Myocyte (in vitro differentiated cells): ENCODE data around the gene IQSEC2. TPM values are rescaled to one million over a fixed set of nuclear protein-coding genes. Genes with fewer than 3 reads are reported as not detected.
A peak's percentile ranks its signal among the peaks of the same experiment; 100 is the strongest.

Experiments
- DNase-seq: peaks from one replicate; pipeline ENCODE4 v3.0.0-alpha.2; 2012; ENCODE audit warnings: low read depth
- polyA plus RNA-seq: library from polyadenylated mRNA; unstranded; fragments of >200 nt; gene quantifications from one replicate; pipeline ENCODE4 v1.2.1, GENCODE V29; 2012; ENCODE audit warnings: missing spikeins
- total RNA-seq: library from RNA; depleted of rRNA; stranded (reverse); fragments of >200 nt; gene quantifications from 2 replicates; pipeline ENCODE4 v1.2.3, GENCODE V29; 2014

Gene IQSEC2
- 9.2 and 12.3 TPM in 2 replicates for total RNA-seq
- polyA plus RNA-seq, result 40.2 TPM

DNA sequence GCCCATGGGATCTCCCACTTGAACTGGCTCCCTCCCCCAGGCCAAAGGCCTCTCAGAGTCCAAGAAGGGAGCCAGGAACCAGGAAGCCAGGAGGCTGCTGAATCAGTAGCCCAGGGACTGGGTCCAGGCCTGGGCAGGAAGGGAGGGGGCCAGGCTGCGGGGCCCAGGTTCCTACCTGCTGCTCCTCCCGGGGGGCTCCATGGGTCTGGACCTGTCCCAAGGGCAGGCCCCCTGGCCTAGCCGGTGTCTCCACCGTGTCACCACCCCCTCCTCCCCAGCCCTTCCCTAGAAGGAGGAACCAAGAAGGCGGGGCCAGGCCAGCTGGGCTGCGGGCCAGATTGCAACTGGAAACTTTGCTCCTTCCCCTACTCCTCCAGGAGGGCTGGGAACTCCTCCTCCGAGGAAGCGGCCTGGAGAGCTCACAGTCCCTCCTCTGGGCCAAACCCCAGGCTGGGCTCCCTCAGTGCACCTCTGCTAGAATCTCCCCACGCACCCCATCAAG lies at the start of gene IQSEC2:
Gene IQSEC2, minus strand, starts transcription at position 264 of the 502 bp plus-strand sequence.
- peak; percentile 82 for DNase-seq

GRCh38 chrX:53330331-53330730 lies 48.9 kb upstream of the IQSEC2 start:
- DNase-seq, result no peak

GRCh38 chrX:53324803-53325202 lies 43.4 kb upstream of the IQSEC2 start:
- DNase-seq, result no peak

DNA sequence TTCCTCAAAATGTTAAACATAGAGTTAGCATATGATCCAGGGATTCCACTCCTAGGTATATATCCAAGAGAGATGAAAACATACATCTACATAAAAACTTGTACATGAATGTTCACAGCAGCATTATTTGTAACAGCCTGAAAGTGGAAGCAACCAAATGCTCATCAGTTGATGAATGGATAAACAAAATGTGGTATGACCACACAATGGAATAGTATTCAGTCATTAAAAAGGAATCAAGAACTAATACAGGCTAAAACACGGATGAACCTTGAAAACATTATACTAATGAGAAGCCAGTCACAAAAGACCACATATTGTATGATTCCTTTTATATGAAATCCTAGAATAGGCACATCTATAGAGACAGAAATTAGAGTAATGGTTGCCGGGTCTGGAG lies 42.7 kb upstream of the IQSEC2 start:
- no peak for DNase-seq

DNA sequence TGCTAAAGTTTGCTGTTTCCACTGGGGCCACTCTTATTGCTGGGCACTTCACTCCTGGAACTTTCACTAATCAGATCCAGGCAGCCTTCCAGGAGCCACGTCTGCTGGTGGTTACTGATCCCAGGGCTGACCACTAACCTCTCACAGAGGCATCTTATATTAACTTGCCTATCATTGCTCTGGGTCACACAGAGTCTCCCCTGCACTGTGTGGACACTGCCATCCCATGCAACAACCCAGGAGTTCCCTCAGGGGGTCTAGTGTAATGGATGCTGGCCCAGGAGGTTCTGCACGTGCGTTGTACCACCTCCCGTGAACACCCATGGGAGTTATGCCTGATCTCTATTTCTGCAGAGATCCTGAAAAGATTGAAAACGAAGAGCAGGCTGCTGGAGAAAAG lies 41.8 kb upstream of the IQSEC2 start:
- peak; percentile 47 for DNase-seq

DNA sequence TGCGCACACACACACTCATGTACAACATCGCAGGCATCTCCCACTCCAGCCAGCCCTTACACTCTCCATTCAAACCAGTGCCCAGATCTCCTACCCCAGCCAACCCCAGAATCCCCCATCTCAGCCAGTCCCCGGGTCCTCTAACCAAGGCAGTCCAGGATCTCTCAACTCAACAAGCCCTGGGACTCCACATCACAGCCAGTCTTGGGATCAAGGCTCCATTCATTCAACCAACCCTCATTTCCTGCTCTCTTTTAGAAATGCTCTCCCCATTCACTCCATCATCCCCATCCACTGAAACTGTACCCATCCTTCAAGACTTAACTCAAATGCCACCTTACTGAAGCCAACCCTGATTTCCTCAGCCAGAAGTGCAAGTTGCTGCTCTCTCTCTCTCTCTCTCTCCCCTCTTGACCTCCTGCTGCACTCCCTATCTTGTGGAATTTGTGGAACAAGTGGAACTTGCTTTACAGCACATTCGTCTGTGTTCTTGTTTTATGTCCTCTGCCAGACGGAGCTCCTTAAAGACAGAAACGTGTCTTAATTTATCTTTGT lies 40.6 kb upstream of the IQSEC2 start:
- no peak for DNase-seq

DNA sequence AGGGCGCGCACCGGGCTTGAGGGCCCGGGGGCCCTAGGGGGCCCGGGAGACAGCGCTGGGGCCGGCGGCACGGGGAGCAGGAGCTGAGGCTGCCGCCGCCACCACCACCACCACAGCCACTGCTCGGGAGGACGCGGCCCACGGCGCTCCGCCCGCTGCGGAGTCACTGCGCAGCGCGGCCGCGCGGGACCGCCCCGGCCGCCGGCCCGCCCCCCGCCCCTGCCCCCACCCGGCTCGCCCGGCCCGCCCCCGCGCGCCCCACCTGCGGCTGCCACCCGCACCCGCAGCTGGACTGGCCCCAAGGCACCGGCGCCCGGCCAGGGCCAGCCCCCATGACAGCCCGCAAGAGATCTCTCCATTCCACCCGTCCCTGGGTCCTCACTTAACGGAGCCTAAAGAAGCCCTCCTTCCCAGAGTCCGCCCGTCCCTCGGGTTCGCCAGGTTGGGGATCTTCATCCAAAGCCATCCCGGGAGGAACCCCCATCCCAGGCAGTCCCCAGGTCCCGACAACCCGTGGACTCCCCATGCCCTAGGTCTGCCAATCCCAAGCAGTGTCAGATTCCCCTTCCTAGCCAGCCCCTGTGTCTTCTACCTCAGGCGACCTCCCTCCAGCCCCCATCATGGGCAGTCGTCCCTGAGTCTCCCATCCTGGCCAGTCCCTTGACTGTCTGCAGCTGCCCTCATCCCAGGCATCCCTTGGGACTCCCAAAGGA lies 40.0 kb upstream of the IQSEC2 start:
- DNase-seq, result no peak

DNA sequence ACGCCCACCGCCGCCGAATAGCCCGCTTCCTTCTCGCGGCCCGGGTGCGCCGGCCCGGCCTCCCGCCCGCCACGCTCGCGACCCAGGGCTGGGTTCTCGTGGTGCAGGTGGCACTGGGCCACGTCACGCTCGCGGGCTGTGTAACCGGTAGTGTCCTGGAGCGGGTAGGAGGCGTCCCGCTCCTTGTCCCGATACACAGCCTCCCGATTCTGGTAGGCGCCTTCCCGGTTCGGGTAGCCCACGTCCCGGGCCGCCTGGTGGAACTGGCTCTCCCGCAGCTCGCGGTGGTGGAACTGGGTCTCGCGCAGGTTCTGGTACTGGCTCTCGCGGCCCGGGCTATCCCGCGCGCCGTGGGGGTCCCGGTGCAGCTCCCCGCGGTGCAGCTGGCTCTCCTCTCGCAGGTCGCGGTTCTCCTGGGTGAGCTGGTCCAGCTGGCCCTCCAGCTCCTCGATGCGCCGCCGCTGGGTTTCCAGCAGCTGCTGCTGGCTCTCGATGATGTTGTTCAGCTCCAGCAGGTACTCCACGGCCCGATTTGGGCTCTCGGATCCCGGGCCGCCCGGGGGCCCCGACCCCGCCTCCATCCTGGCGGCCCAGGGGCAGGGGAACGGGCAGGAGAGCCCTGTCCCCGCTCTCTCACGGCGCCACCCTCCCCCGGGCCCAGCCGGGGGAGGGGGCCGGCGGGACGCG lies 39.3 kb upstream of the IQSEC2 start:
- no peak for DNase-seq

DNA sequence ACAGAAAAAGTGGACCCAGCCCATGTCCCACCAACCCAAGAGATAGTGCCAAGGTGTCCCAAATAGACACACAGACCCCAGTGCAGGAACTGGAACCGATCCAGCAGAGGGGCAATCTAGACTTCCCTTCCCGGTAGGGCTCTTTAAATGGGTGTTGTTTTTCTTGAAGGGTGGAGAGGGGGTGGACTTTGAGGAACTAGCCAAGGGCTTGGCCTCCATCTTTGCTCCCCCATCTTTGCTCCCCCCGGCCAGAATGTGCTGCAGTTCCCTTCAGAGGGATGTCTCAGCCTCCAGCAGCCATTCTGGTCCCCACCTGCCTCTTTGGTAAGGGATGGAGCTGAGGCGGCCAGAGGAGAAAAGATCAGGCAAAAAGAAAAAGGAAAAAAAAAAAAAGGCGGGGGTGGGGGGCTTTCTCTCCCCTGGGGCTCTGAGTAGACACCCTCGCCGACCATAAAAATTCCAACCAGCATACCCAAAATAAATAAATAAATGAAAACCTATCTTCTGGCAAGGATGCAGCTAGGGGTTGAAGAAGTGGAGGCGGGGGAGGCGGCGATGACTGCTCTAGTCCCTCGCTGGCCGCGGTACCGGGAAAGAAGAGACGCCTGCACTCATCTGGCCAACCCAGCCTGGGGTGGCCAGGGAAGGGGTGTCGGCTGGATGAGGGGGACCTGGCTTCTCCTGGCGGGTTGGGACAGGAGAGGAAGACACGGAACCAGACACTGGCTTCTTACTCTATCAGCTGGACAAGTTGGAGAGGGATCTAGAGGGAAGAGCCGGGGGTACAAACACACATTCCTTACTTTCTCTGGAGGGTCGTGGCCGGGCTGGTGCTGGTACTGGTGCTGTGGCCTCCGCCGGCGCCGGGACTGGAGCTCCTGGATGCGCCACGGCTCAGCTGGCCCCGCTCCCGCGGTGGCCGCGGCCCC lies 38.5 kb upstream of the IQSEC2 start:
- no peak for DNase-seq

DNA sequence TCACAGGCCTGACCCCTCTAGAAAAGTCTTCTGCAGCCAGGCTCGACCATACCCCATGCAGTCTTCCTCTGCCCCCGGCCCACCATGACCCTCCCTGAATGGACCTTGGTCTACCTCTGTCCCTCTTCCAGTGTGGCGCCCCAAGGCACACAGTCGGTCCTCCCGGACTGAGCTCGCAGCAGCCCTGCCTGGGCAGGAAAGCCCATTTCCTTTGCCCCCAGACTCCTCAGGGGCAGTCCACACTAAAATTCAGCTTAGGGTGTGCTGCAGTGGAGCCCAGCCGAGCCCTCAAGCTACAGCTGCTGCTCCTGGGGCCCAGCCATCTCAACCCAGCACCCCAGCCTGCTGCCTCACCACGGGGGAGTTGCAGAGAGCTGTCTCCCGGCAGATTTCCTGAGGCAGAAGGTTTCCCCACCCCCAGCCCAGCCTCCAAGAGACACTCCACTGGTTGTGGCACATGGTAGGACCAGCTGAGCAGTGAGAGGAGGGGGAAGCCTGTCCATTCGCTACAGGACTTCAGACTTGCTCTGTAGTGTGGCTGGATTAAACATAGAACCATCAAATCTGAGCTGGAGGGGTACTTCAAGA lies 37.5 kb upstream of the IQSEC2 start:
- no peak for DNase-seq

GRCh38 chrX:53317365-53318069 lies 36.1 kb upstream of the IQSEC2 start:
- DNase-seq, result peak; percentile 57

- no peak for DNase-seq
These were observed 35.5 kb upstream of the IQSEC2 start for GRCh38 chrX:53316860-53317237.

GRCh38 chrX:53316111-53316859 lies 34.9 kb upstream of the IQSEC2 start:
- DNase-seq, result no peak

GRCh38 chrX:53313728-53314105 lies 32.3 kb upstream of the IQSEC2 start:
- no peak for DNase-seq

- DNase-seq, result peak; percentile 54
These were observed 31.8 kb upstream of the IQSEC2 start for GRCh38 chrX:53312946-53313727.

DNA sequence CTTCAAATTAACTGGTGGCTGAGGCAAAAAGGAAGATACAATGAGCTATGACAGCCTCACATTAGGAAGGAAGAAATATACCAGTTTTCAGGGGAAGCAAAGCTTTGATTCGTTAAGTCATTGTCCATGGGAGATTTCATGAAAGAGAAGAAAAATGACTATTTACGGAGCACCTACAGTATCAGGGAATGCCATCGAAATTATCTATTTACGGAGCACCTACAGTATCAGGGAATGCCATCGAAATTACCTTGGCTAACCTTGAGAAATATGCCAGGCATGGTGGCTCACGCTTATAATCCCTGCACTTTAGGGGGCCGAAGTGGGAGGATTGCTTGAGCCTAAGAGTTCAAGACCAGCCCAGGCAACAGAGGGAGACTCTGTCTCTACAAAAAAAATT lies 28.5 kb upstream of the IQSEC2 start:
- no peak for DNase-seq

GRCh38 chrX:53308836-53309235 lies 27.5 kb upstream of the IQSEC2 start:
- DNase-seq, result no peak

DNA sequence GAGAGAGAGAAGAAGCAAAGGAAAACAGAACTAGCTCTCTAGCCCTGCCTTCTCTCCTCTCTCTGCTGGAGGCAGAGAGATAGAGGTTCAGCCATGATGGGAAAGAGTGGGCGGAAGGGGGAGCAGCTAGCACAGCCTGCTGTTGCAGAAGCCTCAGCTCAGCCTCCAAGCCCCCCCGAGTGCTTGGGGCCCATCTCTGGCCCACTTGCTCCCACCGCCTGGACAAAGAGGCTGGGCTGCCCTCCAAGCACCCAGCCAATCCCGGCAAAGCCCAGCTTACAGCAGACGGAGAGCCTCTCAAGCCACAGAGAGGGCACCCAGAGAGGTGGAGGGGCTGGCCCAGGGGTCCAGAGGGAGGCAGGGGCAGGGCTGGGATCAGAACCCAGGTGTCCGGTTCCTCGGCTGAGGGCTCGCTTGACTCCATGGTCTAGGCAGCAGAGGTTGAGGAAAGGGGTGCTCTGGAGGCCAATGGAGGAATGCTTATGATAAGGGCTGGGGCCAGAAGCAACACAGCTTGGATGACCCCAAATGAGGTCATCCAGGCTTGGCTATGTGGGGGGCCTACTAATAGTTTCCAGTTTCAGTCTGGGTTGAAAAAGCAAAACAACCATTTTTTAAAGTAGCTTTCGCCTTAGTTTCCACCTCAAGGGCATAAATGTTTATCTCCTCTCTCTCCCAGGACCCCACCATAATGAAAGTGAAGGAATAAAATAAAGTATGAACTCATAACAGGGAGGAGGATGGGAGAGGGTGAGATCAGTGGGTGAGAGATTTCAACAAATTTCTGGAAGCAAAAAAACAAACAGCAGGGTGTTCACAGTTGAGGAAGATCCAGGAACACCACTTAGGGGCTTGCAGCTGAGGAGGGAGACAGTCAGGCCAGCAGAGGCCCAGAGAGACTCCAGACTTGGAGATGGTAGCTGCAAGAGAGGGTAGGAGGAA lies 24.9 kb upstream of the IQSEC2 start:
- no peak for DNase-seq
